GM12865 (cell line): ENCODE data around the gene HSBP1L1.
"Not testable (repeated sequence)": the region's sequence is repeated elsewhere in the genome, so short reads cannot be mapped to it uniquely, and the experiment has no call there.

Experiments
- DNase-seq: peaks from one replicate; pipeline ENCODE4 v3.0.0; 2010; ENCODE audit warnings: low read depth
- H3K4me3 ChIP-seq: 2 replicates; pipeline ENCODE4 v1.5.1; 2011; ENCODE audit warnings: mild to moderate bottlenecking, low read depth, low read length, control low read depth
- TF ChIP-seq, protein P1 (sequence below): IDR thresholded peaks from 2 replicates; pipeline ENCODE4 v1.5.1; 2011; ENCODE audit warnings: low read length, control low read depth, low read depth, inconsistent platforms; ENCODE audit not compliant: insufficient read depth; ENCODE audit errors: missing control alignments

The HSBP1L1 gene

DNA sequence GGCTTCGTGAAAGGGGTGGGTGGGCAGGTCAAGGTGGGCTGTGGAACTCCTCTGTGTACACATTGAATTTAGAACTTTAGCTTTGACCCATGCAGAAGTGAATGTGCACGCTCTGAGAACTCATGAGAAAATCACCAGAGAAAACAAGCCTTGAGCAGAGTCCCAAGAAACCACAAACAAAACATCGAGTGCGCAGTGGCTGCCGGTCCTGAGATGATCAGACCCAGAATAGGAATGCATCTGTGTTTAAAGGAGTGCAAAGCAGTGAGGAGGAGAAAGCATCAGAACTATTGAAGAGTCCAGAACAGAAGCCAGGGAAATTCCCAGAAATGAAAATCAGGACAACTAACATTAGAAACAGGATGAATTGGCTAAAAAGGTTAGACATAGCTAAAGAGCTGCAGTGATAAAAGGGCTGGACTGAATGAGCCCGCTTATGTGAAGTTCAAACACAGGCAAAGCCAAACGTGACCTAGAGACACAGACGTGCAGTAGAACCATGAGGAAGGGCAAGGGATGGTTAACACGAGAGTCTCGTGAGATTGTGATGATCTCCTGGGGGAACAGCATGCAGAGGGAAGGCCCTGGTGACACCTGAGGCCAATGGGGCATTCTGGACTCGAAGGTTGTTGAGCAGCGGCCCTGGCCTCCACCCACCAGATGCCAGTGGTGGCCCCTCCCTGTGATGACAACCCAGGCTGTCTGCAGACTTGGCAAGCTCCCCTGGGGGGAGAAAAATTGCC, 40.3 kb downstream of the HSBP1L1 start:
- TF ChIP-seq, protein P1, sequence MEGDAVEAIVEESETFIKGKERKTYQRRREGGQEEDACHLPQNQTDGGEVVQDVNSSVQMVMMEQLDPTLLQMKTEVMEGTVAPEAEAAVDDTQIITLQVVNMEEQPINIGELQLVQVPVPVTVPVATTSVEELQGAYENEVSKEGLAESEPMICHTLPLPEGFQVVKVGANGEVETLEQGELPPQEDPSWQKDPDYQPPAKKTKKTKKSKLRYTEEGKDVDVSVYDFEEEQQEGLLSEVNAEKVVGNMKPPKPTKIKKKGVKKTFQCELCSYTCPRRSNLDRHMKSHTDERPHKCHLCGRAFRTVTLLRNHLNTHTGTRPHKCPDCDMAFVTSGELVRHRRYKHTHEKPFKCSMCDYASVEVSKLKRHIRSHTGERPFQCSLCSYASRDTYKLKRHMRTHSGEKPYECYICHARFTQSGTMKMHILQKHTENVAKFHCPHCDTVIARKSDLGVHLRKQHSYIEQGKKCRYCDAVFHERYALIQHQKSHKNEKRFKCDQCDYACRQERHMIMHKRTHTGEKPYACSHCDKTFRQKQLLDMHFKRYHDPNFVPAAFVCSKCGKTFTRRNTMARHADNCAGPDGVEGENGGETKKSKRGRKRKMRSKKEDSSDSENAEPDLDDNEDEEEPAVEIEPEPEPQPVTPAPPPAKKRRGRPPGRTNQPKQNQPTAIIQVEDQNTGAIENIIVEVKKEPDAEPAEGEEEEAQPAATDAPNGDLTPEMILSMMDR, result no peak
- no peak for DNase-seq
- H3K4me3 ChIP-seq, result no peak overlapping the region

DNA sequence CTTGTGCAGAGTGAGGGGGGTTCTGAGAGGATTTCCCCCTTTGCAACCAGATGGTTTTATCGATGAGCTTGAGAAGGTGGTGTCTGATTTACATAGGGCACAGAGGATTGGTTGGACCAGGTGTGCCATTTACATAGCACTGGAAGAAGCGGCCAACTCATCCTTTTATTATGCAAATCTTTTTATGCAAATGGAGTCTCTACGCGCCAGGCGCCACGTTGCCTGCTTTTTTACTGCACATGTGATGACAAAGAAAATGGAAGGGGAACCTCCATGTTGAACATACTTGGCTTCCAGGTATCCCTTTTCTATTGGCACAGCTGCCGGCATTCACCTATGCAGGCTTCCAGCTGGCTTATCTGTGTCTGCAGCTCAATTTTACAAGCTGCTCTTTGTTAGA, 42.3 kb downstream of the HSBP1L1 start:
- TF ChIP-seq, protein P1, result no peak
- H3K4me3 ChIP-seq, result no peak overlapping the region
- DNase-seq, result no peak

DNA sequence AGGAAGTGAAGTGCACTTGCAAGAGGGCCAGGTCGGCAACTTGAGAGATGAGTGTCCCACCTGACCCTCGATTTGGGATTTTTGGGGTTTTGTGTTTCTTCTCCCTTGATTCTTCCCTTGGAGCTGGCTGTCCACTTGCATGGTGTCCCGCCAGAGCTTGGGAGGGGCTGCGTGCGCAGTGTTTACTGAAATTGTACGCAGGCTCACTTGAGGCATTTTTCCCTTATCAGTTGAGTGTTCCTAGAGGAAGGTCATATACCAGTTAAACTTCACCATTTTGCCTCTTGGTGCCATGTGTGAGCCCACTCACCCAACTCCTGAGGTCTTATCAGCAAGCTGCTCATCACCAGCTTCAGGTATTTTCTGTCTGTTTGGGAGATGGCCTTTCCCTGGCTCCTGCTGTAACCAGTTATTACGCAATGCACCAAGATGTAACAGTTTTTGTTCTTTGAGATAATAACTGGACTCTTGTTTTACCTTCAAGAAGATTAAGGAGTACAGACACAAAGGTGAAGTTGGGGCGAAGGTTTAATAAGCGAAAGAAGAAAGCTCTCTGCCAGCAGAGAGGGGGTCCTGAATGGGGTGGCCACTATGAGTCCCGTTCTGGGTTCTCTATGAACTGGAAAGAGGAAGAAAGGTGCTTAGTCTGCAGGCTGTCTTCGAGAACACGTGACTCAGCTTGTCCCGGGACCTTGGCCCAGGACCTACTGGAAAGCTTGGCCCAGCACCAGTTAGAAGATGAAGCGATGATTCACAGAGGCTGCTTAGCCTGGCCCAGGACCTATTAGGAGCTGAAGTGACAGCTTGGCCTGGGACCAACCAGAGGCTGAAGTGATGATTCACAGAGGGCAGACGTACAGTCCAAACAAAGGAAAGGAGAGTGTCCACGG, 45.5 kb downstream of the HSBP1L1 start:
- DNase-seq, result no peak
- TF ChIP-seq, protein P1, result no peak
- no peak overlapping the region for H3K4me3 ChIP-seq

DNA sequence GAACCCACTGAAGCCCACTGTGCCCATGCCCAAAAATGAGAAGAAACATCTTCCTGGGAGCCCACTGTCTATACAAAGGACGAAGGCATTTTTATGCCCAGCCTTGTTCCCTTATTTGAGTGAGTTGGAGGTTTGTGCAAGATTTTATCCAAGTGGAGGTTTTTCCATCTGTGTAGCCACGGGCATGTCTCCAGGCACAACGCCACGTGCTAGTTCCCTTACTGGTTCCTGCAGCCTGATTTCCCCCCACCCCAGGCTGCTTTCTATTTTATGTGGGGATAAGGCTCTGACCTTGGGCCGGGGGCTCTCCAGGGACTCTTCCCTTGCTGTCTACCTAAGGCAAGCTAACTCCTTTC, 46.1 kb downstream of the HSBP1L1 start:
- TF ChIP-seq, protein P1, result no peak
- no peak overlapping the region for H3K4me3 ChIP-seq
- no peak for DNase-seq

DNA sequence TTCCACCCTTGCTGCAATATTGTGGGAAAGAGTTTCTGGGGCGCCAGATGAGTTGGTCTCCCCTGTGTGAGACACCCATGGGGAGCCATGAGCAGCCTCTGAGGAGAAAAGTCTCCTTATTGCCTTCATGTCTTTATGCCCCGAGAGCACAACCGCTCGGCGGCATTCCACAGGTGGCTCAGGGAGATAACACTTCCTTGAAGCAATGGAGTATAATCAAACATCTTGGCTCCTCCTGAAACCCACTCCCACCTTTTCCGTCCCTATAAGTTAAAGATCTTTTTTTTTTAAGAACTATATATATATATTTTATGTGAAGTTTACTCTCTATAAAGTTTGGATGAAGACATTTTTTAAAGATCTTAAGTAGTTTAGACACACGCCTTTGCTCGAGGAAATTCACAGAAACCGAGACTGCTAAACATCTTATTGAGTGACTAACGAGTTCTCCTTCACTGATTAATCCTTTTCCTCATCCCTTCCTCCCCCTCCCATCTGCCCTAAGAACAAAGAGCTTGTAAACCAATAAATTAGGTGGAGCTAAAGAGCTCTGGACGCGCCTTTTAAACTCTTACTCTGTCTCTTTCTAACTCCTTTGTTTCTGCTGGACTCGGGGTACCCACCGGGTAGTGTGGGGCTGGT, 47.2 kb downstream of the HSBP1L1 start:
- H3K4me3 ChIP-seq, DNase-seq: not testable (repeated sequence)

DNA sequence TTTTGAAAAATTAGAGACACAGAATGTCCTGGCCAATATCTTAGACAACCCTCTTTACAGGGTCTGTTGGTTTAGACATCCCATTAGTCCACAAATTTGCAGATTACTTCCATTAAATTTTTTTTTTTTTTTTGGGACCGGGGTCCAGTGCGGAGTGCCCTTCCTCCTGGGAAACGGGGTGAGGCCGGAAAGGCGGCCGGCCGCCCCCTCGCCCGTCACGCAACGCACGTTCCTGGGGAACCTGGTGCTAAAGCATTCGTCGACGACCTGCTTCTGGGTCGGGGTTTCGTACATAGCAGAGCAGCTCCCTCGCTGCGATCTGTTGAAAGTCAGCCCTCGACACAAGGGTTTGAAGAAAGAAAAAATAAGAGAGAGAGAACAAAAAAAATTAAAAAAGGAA, 48.3 kb downstream of the HSBP1L1 start:
- no peak overlapping the region for H3K4me3 ChIP-seq
- no peak for DNase-seq
- TF ChIP-seq, protein P1, result no peak
